GM12891 (cell line): ENCODE results near the gene DTNA.
"Not testable (repeated sequence)": the region's sequence is repeated elsewhere in the genome, so short reads cannot be mapped to it uniquely, and the experiment has no call there.

ENCODE experiments used
- DNase-seq: peaks from one replicate; pipeline ENCODE4 v3.0.0; 2011; ENCODE audit warnings: low spot score; ENCODE audit not compliant: insufficient read length
- FAIRE-seq: peaks from 2 replicates; lab custom pipeline; 2011; peaks lifted over from hg19 to GRCh38; lab: Jason Lieb, UNC
- PAX5 ChIP-seq: IDR thresholded peaks from 2 replicates; pipeline ENCODE4 v1.6.1; 2011; ENCODE audit warnings: low read length, moderate library complexity, mild to moderate bottlenecking; ENCODE audit not compliant: insufficient read depth, severe bottlenecking
- POLR2A ChIP-seq: IDR thresholded peaks from 2 replicates; pipeline ENCODE4 v1.6.1; 2011; ENCODE audit warnings: low read depth, low read length, control low read depth
- POLR2AphosphoS5 ChIP-seq: IDR thresholded peaks from 2 replicates; pipeline ENCODE4 v1.6.1; 2011; ENCODE audit warnings: low read depth, low read length, control low read depth
- POU2F2 ChIP-seq: IDR thresholded peaks from 2 replicates; pipeline ENCODE4 v1.6.1; 2011; ENCODE audit warnings: low read depth, mild to moderate bottlenecking, control low read depth, low read length, moderate library complexity
- SPI1 ChIP-seq: IDR thresholded peaks from 2 replicates; pipeline ENCODE4 v1.6.1; 2011; ENCODE audit warnings: low read depth, low read length, control low read depth
- TAF1 ChIP-seq: IDR thresholded peaks from 2 replicates; pipeline ENCODE4 v1.6.1; 2011; ENCODE audit warnings: low read depth, low read length, control low read depth

The DTNA gene

DNA sequence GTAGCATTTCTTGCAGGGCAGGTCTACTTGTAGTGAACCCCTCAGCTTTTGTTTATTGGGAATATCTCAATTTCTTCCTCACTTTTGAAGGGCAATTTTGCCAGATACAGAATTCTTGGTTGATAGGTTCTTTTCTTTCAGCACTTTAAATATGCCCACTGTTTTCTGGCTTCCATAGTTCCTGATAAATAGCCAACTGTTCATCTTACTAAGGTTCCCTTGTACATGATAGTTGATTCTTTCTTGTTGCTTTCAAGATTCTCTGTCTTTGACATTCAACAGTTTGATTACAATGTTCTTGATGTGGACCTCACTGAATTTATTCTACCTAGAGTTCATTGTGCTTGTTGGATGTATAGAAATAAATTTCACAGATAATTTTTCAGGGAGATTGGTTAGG is 183.1 kb downstream of the DTNA start:
- no peak for DNase-seq
- no peak for FAIRE-seq
- TF ChIP-seq POLR2AphosphoS5 (no peak), PAX5 (no peak), TAF1 (no peak)

DNA sequence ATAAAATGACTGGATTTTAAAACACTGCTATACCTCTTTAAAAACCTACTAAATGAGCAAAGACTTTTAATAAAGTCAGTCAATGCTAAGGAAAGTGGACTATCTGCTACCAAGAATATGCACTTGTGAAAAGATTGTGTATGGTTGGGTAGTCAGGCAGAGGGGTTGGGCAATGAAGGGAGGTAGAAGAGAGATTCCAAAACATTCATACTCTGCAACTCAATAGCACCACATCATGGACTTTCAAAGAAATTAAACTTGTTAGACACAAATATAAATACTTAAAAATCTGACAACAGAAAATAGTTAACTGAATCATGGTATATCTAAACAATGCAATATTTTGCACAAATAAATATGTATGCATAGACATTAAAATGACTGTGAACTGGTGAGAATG is 191.2 kb downstream of the DTNA start:
- FAIRE-seq (no peak), DNase-seq (no peak)
- no peak for TF ChIP-seq PAX5
- TF ChIP-seq SPI1, result no peak
- TF ChIP-seq TAF1, result no peak
- no peak for TF ChIP-seq POU2F2
- no peak for TF ChIP-seq POLR2AphosphoS5
- TF ChIP-seq POLR2A, result no peak

GRCh38 chr18:34904994-34905393 is 194.9 kb downstream of the DTNA start:
- no peak for DNase-seq
- TF ChIP-seq POU2F2 (no peak), POLR2A (no peak), TAF1 (no peak), POLR2AphosphoS5 (no peak), PAX5 (no peak), SPI1 (no peak)
- no peak for FAIRE-seq

DNA sequence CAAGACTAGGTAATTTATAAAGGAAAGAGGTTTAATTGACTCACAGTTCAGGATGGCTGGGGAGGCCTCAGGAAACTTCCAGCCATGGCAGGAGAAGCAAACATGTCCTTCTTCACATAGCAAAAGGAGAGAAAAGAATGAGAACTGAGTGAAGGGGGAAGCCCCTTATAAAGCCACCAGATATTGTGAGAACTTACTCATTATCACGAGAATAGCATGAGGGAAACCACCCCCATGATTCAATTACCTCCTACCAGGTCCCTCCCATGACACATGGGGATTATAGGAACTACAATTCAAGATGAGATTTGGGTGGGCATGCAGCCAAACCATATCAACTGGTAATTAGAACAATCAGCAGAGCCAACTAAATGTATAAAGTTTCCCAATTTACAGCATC is 196.9 kb downstream of the DTNA start:
- DNase-seq, FAIRE-seq: not testable (repeated sequence)

GRCh38 chr18:34909637-34910364 is 199.7 kb downstream of the DTNA start:
- FAIRE-seq (no peak), DNase-seq (no peak)
- TF ChIP-seq TAF1, result no peak
- no peak for TF ChIP-seq SPI1
- TF ChIP-seq POU2F2, result no peak
- no peak for TF ChIP-seq PAX5
- TF ChIP-seq POLR2AphosphoS5, result no peak
- TF ChIP-seq POLR2A, result no peak

GRCh38 chr18:34911081-34911480 is 201.0 kb downstream of the DTNA start:
- FAIRE-seq, result no peak
- no peak for DNase-seq
- no peak for TF ChIP-seq POU2F2
- TF ChIP-seq PAX5, result no peak
- TF ChIP-seq SPI1, result no peak
- TF ChIP-seq POLR2AphosphoS5, result no peak
- TF ChIP-seq POLR2A, result no peak
- no peak for TF ChIP-seq TAF1

GRCh38 chr18:34911661-34912384 is 201.7 kb downstream of the DTNA start:
- TF ChIP-seq POU2F2 (no peak), POLR2A (no peak), POLR2AphosphoS5 (no peak), TAF1 (no peak), SPI1 (no peak), PAX5 (no peak)
- FAIRE-seq, result no peak
- DNase-seq, result no peak

- DNase-seq (no peak), FAIRE-seq (no peak)
- no peak for TF ChIP-seq POLR2AphosphoS5
- TF ChIP-seq PAX5, result no peak
- no peak for TF ChIP-seq POLR2A
- TF ChIP-seq SPI1, result no peak
- no peak for TF ChIP-seq TAF1
- no peak for TF ChIP-seq POU2F2
Observed at GRCh38 chr18:34913837-34914661, 204.0 kb downstream of the DTNA start.

DNA sequence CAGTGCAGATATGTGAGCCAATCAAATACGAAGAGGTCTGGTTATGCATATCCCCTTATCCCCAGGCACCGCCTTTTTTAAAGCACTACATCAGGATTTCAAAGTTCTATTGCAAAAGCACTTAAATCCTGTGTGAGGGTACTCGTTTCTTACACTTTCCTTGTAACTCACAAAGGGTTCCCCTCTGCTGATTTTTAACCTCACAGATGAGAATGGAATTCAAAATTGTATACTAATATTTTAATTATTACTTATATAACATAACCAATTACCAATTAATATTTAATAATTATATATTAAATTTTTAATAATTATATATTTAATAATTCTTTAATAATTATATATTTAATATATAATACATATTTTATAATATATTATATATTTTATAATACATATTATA is 204.9 kb downstream of the DTNA start:
- no peak for TF ChIP-seq TAF1
- no peak for TF ChIP-seq POU2F2
- TF ChIP-seq POLR2A, result no peak
- TF ChIP-seq POLR2AphosphoS5, result no peak
- TF ChIP-seq PAX5, result no peak
- no peak for TF ChIP-seq SPI1
- FAIRE-seq, result no peak
- no peak for DNase-seq

GRCh38 chr18:34916539-34916938 is 206.4 kb downstream of the DTNA start:
- FAIRE-seq, result not testable (repeated sequence)

More at GRCh38 chr18:34916539-34916938, 206.4 kb downstream of the DTNA start:
- DNase-seq, result not testable (repeated sequence)
